ENCODE data around the gene ST8SIA2.

Gene ST8SIA2

GRCh38 chr15:92438471-92438870, 44.8 kb downstream of the ST8SIA2 start:
- DNase-seq (ENCODE audit: low spot score) = no peak
- TF ChIP-seq CTCF (IDR thresholded peaks at IDR 0.05; ENCODE audit: extremely low read depth, missing control alignments) = no peak

GRCh38 chr15:92443381-92443780, 49.7 kb downstream of the ST8SIA2 start:
- no peak for TF ChIP-seq CTCF (IDR thresholded peaks at IDR 0.05; ENCODE audit: extremely low read depth, missing control alignments)
- DNase-seq (ENCODE audit: low spot score) = no peak

- no peak for DNase-seq (ENCODE audit: low spot score)
- TF ChIP-seq CTCF (IDR thresholded peaks at IDR 0.05; ENCODE audit: extremely low read depth, missing control alignments) = no peak
These were observed 51.0 kb downstream of the ST8SIA2 start for GRCh38 chr15:92444631-92445030.

- TF ChIP-seq CTCF (IDR thresholded peaks at IDR 0.05; ENCODE audit: extremely low read depth, missing control alignments) = no peak
- no peak for DNase-seq (ENCODE audit: low spot score)
These were observed 54.7 kb downstream of the ST8SIA2 start for GRCh38 chr15:92448370-92448769.

GRCh38 chr15:92449476-92449875, 55.8 kb downstream of the ST8SIA2 start:
- no peak for DNase-seq (ENCODE audit: low spot score)
- TF ChIP-seq CTCF (IDR thresholded peaks at IDR 0.05; ENCODE audit: extremely low read depth, missing control alignments) = no peak

- no peak for DNase-seq (ENCODE audit: low spot score)
These were observed 57.6 kb downstream of the ST8SIA2 start for GRCh38 chr15:92451225-92451825.

GRCh38 chr15:92452143-92452542, 58.5 kb downstream of the ST8SIA2 start:
- no peak for DNase-seq (ENCODE audit: low spot score)
- no peak for TF ChIP-seq CTCF (IDR thresholded peaks at IDR 0.05; ENCODE audit: extremely low read depth, missing control alignments)

More at GRCh38 chr15:92451225-92451825, 57.6 kb downstream of the ST8SIA2 start:
- no peak for TF ChIP-seq CTCF (IDR thresholded peaks at IDR 0.05; ENCODE audit: extremely low read depth, missing control alignments)
